Gastrocnemius medialis (tissue), 4 donors: ENCODE data around the gene ATF4.

Experiments
- POLR2A ChIP-seq, 2 donors: fragments of 450-650 bp; IDR thresholded peaks; one replicate each; pipeline ENCODE4 v1.6.1; 2017; ENCODE audit warnings: antibody characterized with exemption in 2 of 2, mild to moderate bottlenecking in 2 of 2, moderate library complexity in 2 of 2
- TF ChIP-seq, protein P1 (sequence below), 5 experiments: fragments of 450-650 bp in 3 of 5; fragments of 200-600 bp in 2 of 5; sonication (generic) in 2 of 5; IDR thresholded peaks in 4 of 5; conservative IDR thresholded peaks in 1 of 5; 1 replicate in 4 of 5; 2 replicates in 1 of 5; pipeline ENCODE4 v1.5.1; 2016 to 2019; ENCODE audit warnings: antibody characterized with exemption in 5 of 5, mild to moderate bottlenecking in 3 of 5, moderate library complexity in 3 of 5

DNA sequence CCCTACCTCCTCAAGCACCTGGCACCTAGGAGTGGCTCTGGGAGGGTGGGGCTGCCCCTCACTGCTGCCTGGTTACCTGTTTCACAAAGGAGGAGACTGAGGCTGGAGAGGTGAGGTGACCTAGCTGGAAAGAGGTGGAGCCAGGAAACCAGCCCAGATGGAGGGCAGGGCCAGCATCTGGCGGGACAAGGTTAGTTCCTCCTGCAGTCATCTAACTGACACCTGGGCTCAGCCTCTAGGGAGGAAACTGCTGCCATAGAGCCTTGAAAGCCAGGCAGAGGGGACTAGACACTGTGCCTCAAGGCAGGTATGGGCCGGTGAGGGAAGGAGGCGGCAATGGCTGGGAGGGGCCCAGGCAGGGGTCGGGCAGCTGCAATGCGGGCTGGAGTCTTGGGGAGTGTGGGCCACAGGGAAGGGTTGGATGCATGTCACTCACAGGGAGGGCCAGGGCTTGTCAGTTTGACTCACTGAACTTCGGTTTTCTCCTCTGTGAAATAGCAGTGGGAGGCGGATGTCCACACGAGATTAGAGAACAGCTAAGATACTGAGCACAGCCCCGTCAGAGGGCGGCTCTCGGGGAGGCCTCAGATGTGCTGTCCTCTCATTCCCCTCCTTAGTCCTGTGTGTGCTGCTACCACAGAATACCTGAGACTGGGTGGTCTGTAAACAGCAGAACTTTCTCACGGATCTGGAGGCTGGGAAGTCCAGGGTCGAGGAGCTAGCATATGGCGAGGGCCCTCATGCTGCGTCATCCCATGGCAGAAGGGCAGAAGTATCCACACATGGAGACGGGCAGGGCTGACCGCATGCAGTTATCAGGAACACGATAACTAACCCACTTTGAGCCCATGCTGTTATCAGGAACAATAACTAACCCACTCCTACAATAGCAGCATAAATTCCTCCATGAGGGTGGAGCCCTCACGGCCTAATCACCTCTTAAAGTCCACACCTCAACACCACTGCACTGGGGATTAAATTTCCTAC, 47.5 kb upstream of the ATF4 start:
- TF ChIP-seq, protein P1, sequence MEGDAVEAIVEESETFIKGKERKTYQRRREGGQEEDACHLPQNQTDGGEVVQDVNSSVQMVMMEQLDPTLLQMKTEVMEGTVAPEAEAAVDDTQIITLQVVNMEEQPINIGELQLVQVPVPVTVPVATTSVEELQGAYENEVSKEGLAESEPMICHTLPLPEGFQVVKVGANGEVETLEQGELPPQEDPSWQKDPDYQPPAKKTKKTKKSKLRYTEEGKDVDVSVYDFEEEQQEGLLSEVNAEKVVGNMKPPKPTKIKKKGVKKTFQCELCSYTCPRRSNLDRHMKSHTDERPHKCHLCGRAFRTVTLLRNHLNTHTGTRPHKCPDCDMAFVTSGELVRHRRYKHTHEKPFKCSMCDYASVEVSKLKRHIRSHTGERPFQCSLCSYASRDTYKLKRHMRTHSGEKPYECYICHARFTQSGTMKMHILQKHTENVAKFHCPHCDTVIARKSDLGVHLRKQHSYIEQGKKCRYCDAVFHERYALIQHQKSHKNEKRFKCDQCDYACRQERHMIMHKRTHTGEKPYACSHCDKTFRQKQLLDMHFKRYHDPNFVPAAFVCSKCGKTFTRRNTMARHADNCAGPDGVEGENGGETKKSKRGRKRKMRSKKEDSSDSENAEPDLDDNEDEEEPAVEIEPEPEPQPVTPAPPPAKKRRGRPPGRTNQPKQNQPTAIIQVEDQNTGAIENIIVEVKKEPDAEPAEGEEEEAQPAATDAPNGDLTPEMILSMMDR (IDR thresholded peaks at IDR 0.05 in 4 of 5, conservative IDR thresholded peaks at IDR 0.05 in 1 of 5) = no peak
- no peak for TF ChIP-seq POLR2A (IDR thresholded peaks at IDR 0.05)
